ENCODE data around the gene KRT20. TPM values are rescaled to one million over a fixed set of nuclear protein-coding genes. Genes with fewer than 3 reads are reported as not detected.

The KRT20 gene
- polyA plus RNA-seq, 3 donors: not detected

DNA sequence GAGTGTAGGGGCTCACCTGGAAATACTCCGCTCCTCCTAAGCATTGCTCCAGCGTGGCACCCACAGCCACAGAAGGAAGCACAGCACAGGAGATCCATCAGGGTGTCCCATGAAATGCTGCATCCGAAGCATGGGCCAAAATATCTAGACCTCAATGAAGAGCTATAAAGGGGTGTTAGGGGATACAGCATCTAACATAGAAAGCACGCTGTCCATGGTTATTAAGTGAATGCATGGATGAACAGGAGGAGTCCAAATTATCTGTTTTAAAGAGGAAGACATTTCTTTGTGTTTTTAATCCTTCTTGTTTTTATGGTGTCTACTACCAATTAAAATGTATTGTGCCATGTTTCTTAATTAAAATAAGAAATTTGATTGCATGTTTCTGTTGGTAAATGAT, 21.6 kb upstream of the KRT20 start:
- H3K27ac Mint-ChIP-seq: no peak overlapping the region
- no peaks in the 10 kb centered on the region for H4K20me1 ChIP-seq (ENCODE audit: insufficient read depth, low read length)
- no peak for DNase-seq
- H3K9me3 Mint-ChIP-seq: no peaks in the 10 kb centered on the region
- intact Hi-C loops (cut with micrococcal nuclease): loop anchor here (5.0 to 10.0 kb wide), 6 partner anchors 416 to 758 kb away; no protein-coding TSS in a partner anchor
- no peaks in the 10 kb centered on the region for H3K36me3 Mint-ChIP-seq
- H3K27me3 Mint-ChIP-seq (ENCODE audit: low read depth in 3 of 3): peaks cover 14 to 22% (median 17%) of the 10 kb centered on the region in 3 donors
- H3K4me3 ChIP-seq (replicated peaks in 1 of 3; ENCODE audit: low read depth in 2 of 3, low read length in 3 of 3): no peak overlapping the region
- H3K9ac ChIP-seq (ENCODE audit: insufficient read depth, low read length, poor library complexity, severe bottlenecking): no peak overlapping the region
- peaks cover 4 to 9% of the 10 kb centered on the region in 2 donors for H3K27me3 ChIP-seq (ENCODE audit: control insufficient read depth in 2 of 2, insufficient read depth in 2 of 2, low read length in 2 of 2)
- H3K4me1 Mint-ChIP-seq: peaks cover 21% of the 10 kb centered on the region
- H3K27ac ChIP-seq (ENCODE audit: low read depth in 1 of 2, low read length in 2 of 2): no peak overlapping the region
- no peaks in the 10 kb centered on the region for H3K79me2 ChIP-seq (ENCODE audit: insufficient read depth, low read length)
- peaks cover 27 to 33% of the 10 kb centered on the region in 2 donors for H3K4me1 ChIP-seq (ENCODE audit: control insufficient read depth in 1 of 2, insufficient read depth in 2 of 2, low read length in 2 of 2)
- 87% methylated on average over 2 of the region's 4 CpGs for WGBS (ENCODE audit: insufficient coverage)
- H3K36me3 ChIP-seq (replicated peaks in 1 of 2; ENCODE audit: control insufficient read depth in 1 of 2, insufficient read depth in 2 of 2, low read length in 2 of 2): no peaks in the 10 kb centered on the region
- H3K4me3 Mint-ChIP-seq: no peak overlapping the region
- no peak overlapping the region for H3K4me2 ChIP-seq (replicated peaks; ENCODE audit: extremely low read depth, low read length, poor library complexity, severe bottlenecking)
- TF ChIP-seq, protein P1, sequence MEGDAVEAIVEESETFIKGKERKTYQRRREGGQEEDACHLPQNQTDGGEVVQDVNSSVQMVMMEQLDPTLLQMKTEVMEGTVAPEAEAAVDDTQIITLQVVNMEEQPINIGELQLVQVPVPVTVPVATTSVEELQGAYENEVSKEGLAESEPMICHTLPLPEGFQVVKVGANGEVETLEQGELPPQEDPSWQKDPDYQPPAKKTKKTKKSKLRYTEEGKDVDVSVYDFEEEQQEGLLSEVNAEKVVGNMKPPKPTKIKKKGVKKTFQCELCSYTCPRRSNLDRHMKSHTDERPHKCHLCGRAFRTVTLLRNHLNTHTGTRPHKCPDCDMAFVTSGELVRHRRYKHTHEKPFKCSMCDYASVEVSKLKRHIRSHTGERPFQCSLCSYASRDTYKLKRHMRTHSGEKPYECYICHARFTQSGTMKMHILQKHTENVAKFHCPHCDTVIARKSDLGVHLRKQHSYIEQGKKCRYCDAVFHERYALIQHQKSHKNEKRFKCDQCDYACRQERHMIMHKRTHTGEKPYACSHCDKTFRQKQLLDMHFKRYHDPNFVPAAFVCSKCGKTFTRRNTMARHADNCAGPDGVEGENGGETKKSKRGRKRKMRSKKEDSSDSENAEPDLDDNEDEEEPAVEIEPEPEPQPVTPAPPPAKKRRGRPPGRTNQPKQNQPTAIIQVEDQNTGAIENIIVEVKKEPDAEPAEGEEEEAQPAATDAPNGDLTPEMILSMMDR (IDR thresholded peaks at IDR 0.05): no peak
- H2AFZ ChIP-seq (ENCODE audit: insufficient read depth, low read depth, low read length, poor library complexity, severe bottlenecking): no peak overlapping the region
- H3K9me3 ChIP-seq (replicated peaks in 1 of 2; ENCODE audit: control insufficient read depth in 1 of 2, insufficient read depth in 1 of 2, low read length in 2 of 2): no peaks in the 10 kb centered on the region

DNA sequence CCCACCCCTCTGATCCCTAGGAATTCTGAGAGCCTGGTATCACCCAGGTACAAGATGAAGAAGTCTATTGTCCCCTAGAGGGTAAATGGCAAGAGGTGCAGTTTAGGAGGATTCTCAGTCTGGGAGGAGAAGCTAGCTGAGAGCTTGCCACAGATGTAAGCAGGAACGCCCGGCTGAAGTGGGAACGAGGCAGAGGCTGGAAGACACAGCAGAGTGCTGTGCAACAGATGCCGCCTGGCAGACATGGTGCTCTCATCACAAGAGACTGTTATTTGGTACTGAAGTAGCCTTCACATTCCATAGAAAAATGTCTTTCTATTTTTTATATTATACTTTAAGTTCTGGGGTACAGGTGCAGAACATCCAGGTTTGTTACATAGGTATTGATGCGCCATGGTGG, 20.3 kb upstream of the KRT20 start:
- H3K4me1 Mint-ChIP-seq: peaks cover 19% of the 10 kb centered on the region
- intact Hi-C loops (cut with micrococcal nuclease): loop anchor here (5.0 to 10.0 kb wide), 6 partner anchors 417 to 759 kb away; no protein-coding TSS in a partner anchor
- Histone ChIP-seq H3K4me2 (replicated peaks; ENCODE audit: extremely low read depth, low read length, poor library complexity, severe bottlenecking) (no peak overlapping the region), H3K9ac (ENCODE audit: insufficient read depth, low read length, poor library complexity, severe bottlenecking) (no peak overlapping the region), H3K27me3 (ENCODE audit: control insufficient read depth in 2 of 2, insufficient read depth in 2 of 2, low read length in 2 of 2) (peaks cover 4 to 9% of the 10 kb centered on the region in 2 donors), H4K20me1 (ENCODE audit: insufficient read depth, low read length) (no peaks in the 10 kb centered on the region), H2AFZ (ENCODE audit: insufficient read depth, low read depth, low read length, poor library complexity, severe bottlenecking) (no peak overlapping the region), H3K36me3 (replicated peaks in 1 of 2; ENCODE audit: control insufficient read depth in 1 of 2, insufficient read depth in 2 of 2, low read length in 2 of 2) (no peaks in the 10 kb centered on the region), H3K27ac (ENCODE audit: low read depth in 1 of 2, low read length in 2 of 2) (no peak overlapping the region), H3K4me3 (replicated peaks in 1 of 3; ENCODE audit: low read depth in 2 of 3, low read length in 3 of 3) (no peak overlapping the region), H3K9me3 (replicated peaks in 1 of 2; ENCODE audit: control insufficient read depth in 1 of 2, insufficient read depth in 1 of 2, low read length in 2 of 2) (no peaks in the 10 kb centered on the region), H3K79me2 (ENCODE audit: insufficient read depth, low read length) (no peaks in the 10 kb centered on the region), H3K4me1 (ENCODE audit: control insufficient read depth in 1 of 2, insufficient read depth in 2 of 2, low read length in 2 of 2) (peaks cover 22 to 27% of the 10 kb centered on the region in 2 donors)
- H3K36me3 Mint-ChIP-seq: no peaks in the 10 kb centered on the region
- WGBS (ENCODE audit: insufficient coverage): 90% methylated on average over 2 of the region's 5 CpGs
- TF ChIP-seq, protein P1 (IDR thresholded peaks at IDR 0.05): no peak
- no peak overlapping the region for H3K27ac Mint-ChIP-seq
- no peaks in the 10 kb centered on the region for H3K9me3 Mint-ChIP-seq
- H3K4me3 Mint-ChIP-seq: peak overlapping the region in 1 of 2 donors; percentile 14
- no peak for DNase-seq
- peaks cover 14 to 20% (median 17%) of the 10 kb centered on the region in 3 donors for H3K27me3 Mint-ChIP-seq (ENCODE audit: low read depth in 3 of 3)
